ENCODE data around the gene SMC2.

SMC2 gene

DNA sequence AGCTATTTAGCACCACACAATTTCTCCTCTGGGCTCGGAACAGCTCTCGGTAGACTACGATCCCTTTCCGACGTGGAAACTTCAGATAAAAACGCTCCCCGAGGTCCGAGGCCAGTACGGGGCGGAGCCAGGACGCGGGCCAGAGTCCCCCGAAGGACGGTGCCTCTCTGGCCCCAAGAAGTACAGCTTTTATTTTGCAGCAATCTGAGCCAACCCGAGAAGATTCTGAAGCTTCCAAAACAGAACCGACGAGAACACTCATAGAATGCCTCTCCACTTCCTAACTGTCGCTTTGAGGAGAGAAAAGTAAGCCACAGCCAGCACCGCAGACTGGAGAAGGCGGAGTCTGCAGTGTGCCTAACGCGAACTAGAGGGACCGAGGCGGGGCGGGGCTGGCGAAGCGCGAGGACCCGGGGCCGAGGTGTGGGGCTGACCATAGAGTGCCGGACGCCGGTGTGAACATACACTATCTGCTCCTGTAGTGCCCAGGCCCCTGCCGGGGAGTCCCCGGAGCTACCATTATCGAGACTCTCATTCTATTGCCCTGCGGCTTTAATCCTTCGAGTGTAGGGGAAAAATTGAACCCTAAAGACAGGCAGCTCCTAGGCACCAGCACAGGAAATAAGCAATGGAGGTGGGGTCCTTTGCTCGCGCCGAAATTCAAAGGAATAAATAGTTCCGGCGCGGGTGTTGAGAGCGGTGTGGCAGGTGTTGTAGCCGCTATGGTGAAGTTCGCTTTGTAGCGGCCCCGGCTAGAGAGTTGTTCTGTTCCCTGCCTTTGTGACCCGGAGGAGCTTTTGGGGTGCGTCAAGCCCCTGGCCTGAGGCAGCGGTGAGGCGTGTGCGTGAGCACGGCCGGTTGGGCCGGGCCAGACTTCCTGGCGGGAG, at the start of gene SMC2:
TSS of gene SMC2 (plus strand) at position 663 of the 887 bp plus-strand sequence. CDS start 1,076 bp downstream, outside the sequence.
- DNase-seq (ENCODE audit: low spot score), result peak; percentile 94

DNA sequence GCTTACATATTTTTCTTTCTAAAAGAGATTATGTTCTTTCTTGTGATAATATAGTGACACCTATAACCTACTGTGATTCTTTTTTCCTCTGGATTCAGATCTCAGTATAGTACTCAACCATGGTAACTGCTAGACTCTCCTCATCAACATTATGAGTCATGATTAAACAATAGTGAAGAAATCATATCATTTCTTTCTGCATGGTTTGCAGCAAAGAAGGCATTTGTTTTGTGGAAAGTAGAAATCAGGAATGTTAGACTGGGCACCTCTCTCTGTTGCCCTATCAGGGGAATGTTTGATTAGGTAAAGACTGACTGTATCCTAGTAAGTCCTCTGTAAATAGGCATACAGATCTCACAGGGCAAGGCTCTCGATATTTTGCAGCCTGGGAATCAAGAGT, 25.6 kb upstream of the SMC2 start:
- DNase-seq (ENCODE audit: low spot score), result no peak

DNA sequence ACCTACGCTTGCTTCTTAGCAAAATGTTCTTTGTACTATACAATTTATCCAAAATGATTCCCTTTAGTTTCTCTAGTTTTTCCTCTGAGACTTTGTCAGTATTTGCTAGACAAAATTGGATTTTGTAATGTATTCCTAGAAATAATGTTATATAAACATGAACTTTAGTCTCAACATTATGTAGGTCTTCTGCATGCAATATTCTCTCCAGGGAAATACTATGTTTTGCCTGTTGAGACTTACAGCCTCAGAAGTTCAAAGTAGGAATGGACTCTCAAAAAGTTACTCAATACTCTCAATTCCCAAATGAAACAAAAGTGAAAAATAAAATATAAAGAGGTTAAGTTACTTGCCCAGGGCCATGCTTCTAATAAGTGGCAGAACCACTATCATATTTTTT, 24.8 kb upstream of the SMC2 start:
- DNase-seq (ENCODE audit: low spot score), result no peak

DNA sequence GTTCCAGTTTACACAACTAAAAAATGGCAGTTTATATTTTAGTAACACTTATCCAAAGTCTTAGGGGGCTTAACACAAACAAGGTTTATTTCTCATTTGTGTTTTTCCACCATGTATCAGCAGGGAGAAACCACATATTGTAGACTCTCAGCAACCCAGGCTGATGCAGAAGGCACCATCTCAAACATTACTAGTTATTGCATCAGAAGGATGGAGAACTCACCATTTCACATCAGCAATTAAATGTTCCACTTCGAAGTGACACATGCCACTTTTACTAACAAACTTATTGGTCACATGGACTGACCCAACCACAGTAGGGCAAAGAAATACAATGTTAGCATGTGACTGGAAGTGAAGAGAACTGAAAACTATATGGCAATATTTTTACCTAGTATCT, 22.5 kb upstream of the SMC2 start:
- no peak for DNase-seq (ENCODE audit: low spot score)

DNA sequence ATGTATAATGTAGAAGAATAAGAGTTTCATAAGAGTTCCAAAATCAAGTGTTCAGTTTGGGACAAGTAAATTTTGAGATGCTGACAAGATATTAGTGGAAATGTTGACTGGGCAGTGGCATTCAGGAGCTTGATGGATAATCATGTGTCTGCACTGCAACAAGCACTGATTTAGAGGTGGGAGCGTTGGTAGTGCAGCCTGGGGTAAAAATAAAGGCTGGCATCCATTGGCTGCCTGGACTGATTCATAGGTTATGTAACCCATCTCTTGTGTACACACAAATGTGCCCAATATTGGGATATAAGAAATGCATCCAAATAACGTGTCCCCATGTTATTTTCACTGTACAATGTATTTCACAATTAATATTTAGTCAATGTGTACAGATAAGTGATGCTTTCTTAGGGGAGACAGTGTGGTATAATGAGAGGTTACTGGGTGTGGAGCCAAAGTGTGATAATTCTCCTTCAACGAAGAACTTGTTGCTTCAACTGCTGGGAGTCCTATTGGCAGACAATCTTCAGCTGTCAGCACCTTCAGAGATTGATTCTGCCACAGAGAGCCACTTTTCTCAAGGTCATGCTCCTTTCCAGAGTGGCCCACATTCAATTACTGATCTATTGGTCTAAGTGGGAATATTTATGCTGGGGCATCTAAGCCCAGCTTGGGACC, 20.9 kb upstream of the SMC2 start:
- DNase-seq (ENCODE audit: low spot score), result no peak

DNA sequence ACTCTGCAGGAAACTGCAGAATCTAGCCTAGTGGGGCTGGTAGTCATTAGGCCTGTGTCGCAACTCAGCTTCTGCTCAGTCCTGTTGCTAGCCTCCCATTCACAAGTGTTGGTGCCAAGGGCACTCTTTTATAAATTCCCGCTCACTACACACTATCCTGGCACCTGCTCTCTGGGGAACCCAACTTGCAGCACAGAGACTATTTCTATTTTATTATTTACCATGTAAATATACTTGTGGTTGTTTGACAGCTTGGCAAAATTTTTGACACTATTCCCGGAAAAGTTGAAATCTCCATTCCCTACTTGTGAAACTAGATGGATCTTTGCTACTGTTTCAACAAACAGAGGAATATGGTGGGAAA, 20.4 kb upstream of the SMC2 start:
- no peak for DNase-seq (ENCODE audit: low spot score)

DNA sequence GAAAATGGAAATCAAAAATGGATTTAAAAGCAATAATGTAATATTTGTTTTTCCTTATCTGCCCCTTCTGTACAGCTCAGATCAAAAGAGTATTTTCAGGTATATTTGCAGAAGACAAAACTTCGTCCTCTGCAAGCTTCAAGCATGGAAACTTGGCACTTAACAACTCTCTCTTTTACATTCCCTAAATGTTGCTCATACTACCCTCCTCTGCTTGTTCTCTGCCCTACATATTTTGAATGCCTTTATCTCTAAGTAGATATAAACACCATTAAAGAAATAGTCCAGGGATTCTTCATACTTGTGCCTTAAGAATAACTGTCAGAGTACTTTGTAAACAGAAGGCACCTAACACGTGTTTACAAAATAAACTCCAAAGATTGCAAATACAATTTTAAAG, 19.2 kb upstream of the SMC2 start:
- no peak for DNase-seq (ENCODE audit: low spot score)

DNA sequence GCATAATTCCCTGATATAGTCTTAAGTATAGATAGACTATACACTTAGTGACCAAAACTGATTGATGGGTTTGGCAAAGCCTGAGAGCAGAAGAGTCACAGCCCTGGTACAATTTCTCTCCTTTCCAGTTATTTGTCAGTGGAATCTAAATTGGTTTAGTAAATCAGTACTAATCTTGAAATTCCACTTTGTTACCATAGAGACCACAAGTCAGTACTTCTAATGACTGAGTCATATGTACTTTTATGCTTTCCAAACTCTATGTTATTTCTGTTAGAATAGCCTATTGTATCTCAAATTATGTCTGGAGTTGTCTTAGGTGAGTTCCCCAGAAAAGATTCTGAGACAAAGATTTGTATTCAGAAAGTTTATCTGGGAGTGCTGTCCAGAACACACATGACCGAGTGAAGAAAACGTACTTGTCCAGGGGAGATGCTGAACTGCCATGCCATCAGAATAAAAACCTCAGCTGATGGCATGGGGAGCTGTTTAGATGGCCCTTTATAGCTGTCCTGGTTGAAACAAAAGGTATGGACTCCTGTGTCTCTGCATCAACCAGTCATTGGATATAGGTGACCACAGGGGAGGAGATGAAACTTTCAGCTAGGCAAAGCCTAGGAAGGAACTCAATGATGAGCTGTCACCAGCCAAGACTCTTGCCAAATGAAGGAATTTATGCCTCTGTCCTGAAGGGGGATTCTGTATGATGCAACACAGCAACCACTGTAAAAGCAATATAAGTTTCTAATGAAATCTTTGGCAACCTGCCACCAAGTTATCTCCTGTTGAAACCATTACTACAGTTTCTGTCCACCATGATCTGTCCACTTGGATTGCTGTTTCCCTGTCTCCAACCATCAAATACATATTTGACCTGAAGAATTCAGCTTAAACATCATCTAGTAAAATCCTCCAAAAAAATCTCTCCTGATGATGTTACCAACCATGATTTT, 18.0 kb upstream of the SMC2 start:
- no peak for DNase-seq (ENCODE audit: low spot score)

DNA sequence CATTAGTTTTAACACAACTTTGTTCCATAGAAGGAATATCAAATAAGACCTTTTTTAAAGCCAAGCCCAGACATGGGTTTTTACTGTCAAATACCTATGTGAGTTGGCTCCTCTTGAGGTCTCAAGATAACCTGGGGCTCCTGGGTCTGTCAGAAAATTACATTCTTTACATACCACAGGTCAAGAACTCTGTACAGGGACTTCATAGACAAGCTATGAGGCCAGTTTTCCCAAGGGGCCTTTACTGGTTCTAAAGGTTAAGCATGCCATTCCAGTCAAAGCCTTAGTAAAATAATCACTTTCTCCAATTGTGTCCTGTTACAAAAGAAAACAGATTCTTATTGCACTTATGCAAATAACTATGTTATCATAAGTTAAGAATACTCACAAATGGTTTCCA, 15.5 kb upstream of the SMC2 start:
- DNase-seq (ENCODE audit: low spot score), result no peak

DNA sequence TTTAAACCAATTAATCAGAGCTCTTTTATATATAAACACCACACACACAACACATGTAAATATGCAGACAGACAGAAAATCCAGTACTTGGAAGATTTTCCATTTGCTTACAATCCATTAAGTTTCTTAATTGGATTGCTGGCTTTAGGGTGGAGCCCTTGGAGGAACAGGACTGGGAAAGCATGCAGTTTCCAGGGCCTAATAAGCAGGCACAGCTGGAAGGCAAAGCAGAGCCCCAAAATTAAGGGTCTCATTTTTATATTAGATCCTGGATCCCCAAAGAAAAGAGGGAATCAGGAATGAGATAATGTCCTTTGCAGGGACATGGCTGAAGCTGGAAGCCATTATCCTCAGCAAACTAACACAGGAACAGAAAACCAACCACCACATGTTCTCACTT, 13.1 kb upstream of the SMC2 start:
- DNase-seq (ENCODE audit: low spot score), result no peak

DNA sequence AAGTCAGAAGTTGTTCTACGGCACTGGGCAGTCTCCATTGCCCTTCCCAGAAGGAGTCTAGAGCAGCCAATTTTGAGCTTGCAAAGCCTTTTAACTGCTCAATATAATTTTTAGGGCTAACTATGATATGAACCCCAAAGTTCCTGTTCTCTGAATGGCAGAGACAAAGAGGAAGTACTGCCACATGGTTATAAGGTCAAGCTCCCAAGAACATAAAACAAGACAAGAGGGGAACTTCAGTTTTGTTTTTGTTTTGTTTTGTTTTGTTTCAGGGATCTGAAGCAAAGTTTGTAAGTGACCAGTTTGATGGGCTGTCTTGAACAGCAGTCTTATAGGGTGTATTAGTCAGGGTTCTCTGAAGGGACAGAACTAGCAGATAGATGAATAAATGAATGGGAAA, 11.9 kb upstream of the SMC2 start:
- DNase-seq (ENCODE audit: low spot score), result no peak

DNA sequence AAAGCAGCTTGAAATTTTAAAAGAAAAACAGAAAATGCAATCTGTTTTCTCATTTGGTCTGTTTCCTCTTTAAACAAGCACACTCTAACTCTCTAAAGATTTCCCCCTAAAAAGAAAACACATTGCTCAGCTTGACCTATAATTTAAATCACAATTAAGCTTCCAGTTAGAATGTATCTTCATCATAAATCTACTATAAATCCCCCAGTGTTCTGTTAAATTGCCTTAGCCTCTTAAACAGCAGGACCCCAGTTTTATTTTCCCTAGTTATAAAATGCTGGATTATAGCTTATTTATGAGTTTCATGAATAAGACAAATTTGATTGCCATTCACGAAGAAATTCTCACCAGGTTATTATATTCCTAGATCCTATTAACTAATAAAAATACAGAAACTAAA, 8.6 kb upstream of the SMC2 start:
- DNase-seq (ENCODE audit: low spot score), result no peak

DNA sequence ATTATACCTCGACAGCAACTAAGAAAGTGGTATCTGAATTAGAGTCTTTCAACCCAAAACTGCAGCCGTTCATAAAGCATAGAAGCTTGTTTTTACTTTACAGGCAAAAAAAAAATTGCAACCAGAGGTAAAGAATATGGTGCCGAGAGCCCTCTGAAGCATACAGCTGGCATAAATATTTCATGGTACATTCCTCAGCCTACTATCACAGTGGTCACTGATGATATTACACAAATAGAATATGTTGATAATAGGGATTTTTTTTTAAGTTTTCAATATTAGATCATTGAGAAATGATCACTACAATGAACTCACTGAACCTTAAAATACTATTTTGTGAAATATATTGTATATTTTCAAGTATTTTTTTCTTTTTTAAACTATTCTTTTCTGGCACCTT, 6.2 kb upstream of the SMC2 start:
- DNase-seq (ENCODE audit: low spot score), result no peak

DNA sequence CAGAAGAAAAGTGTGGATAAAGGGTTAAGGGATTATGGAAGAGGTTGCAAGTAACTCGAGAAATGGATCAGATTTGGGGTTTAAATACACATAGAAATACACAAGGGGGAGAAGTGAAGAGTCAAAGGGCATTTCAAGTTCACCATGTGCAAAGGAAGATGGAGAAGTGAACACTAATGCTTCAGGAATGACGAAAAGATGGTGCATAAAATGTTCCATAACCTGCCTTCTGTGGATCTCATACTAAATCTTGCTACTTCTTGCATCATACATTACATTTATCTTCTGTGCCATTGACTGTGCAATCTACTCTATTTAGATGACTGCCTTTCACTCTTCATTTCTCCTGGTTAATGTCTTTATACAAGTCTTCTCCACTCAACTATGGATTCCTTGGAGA, 5.7 kb upstream of the SMC2 start:
- DNase-seq (ENCODE audit: low spot score), result no peak

DNA sequence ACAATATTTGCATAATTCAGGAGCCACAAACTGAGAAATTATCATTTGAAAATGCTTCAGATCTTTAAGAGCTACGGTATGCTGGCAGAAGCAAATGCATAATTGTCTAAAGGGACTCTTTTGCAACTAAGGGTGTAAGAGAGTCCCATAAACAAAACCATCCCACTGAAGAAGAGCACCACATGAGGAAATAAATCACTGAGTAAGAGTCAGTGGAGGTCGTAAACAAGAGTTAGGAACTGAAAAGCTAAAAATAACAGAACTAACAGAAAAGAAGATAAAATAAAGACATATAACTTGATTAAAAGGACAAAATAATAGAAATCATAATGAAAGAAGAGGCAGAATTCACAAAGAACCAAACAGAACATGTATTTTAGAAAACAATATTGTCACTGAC, 3.5 kb upstream of the SMC2 start:
- DNase-seq (ENCODE audit: low spot score), result no peak

DNA sequence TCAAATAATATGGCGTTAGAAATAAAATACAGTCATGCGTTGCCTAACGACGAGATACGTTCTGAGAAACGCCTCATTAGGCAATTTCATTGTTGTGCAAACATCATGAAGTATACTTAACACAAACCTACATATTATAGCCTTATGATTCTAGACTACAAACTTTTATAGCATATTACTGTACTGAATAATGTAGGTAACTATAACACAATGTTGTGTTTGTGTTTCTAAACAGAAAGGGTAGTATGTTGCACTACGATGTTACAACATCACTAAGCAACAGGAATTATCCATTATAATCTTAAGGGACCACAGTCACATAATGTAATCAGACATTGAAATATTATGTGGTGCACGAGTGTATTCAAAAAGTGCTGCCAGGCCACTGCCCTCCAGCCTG, 3.0 kb upstream of the SMC2 start:
- DNase-seq (ENCODE audit: low spot score), result no peak

DNA sequence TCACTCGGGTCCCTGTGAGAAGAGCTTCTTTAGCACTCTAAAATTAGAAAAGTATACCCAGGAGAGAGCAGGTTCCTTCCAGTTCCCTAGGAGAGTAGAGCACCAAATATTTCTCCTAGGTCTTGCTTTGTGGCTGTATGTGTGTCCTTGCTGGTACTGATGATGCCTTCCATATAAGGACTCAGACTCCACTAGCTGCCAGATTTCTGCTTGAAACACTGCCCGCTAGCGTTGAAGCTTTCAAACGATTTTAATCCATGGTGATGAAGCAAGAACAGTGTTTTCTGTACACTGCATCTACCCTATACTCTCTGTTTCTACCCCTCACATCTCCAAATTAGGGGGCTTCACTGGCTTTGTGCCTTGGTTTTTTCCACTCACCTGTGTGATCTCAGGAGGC, 2.4 kb upstream of the SMC2 start:
- DNase-seq (ENCODE audit: low spot score), result no peak

DNA sequence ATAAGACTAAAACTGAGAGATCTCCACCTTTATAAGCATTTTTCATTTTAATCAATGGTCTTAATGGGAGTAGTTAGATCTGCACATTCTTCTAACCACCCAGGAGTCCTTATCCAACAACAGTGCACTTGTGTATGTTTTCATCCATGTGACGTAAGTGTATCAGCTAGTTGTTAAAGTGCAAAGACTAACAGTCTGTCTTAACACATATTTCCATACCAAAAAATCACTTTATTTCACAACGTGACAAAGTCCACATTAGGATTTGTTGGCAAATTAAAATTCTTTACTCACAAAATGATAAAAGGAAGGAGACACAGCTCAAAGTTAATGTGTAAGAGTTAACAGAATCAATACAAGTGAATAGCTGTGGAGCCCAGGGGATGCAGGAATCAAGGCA, 1.9 kb upstream of the SMC2 start:
- DNase-seq (ENCODE audit: low spot score), result no peak

DNA sequence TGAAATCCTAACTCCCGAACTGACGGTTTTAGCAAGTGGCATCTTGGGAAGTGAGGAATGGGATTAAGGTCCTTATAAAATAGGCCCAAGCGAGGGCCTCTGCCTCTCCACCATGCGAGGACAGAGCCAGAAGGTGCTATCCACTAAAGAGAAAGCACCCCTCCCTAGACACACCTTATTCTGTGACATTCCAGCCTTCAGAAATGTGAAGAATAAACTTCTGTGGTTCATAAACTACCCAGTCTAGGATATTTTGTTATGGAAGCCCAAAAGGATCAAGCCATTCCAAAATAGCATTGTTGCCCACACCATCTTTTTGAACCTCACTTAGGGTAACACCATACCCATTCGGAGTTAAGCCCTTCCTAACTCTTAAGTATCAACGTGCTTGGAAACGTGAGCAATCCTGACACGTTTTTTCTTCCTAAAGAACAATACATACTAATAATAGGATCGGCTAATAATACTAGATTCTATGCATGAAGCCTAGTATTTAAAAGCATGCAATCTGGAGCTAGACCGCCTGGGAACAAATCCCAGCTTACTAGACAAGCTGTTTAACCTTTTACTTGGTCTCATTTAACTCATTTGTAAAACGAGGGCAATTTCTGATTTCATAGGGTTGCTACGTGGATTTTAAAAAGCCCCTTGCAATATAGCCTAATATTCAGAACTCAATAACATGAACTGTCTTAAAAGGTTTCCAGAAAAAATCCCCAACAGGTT, 1.1 kb upstream of the SMC2 start:
- DNase-seq (ENCODE audit: low spot score), result peak; percentile 42

DNA sequence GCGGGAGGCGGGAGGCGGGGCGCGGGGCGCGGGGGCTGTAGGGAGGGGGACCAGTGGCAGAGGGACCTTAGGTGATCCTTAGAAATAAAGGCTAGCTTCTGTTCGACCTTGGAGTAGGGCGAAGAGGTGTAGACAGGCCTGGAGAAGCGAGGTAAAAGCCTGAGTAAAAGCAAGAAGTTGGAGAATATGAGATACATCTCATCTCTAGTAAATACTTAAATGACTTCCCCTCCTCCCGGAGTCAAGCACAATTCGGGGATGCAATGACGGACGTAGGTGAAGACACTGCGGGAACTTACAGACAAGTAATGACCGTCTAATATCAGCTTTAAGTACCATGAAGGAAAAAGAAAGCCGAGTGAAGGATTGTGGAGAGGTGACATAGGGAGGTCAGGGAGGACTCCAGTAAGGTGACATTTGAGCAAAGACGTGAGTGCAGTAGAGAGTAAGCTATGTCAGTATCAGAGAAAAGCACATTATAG, 466 bp downstream of the SMC2 start:
- DNase-seq (ENCODE audit: low spot score), result no peak

DNA sequence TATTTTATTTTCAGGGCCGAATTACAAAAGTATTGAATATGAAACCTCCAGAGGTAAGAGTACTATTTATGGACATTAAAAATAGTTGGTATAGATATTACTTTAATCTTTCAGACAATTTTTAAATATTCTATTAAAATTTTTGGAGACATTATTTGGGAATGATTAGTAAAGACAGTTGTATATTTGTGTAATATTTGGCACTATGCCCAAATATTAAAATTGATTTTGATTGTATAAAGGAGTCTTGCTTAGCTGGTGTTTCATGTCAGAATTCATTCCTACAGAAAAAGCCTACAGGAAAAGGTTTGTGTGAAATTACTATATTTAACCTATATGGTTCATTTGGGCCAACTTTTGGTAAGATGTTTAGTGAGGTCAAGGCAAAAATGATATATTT, 5.5 kb downstream of the SMC2 start:
- no peak for DNase-seq (ENCODE audit: low spot score)

DNA sequence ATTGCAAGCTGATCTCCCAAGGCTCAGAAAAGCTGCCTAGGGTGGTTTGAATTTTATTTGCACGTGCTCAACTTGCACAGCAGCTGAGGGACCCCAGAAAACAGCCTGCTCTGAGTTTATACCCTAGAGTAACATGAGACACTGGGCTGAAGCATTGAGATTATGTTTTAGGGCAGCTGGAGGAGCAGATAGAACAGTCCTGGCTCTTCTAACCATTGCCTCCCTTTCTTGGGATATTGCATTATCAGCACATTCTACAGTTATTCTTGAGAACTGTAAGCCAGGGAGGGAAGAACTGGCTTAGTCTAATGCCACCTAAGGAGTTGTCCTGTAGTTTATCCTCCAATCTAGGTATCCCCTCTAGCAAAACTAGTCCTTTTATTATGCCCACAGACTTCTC, 10.3 kb downstream of the SMC2 start:
- no peak for DNase-seq (ENCODE audit: low spot score)

Measured in cerebellar cortex (tissue), 1 donor.